Mononuclear cell (primary cell): ENCODE measurements around the gene LIPE. TPM values are rescaled to one million over a fixed set of nuclear protein-coding genes. Genes with fewer than 3 reads are reported as not detected.
"Not testable (repeated sequence)": the region's sequence is repeated elsewhere in the genome, so short reads cannot be mapped to it uniquely, and the experiment has no call there.

ENCODE experiments used
- H3K27me3 ChIP-seq: 2 replicates; pipeline ENCODE4 v1.6.0; 2011; ENCODE audit warnings: low read length, control low read depth; ENCODE audit not compliant: insufficient read depth
- H3K4me1 ChIP-seq: 2 replicates; pipeline ENCODE4 v1.5.1; 2011; ENCODE audit warnings: mild to moderate bottlenecking, low read length, control low read depth; ENCODE audit not compliant: insufficient read depth
- H3K4me3 ChIP-seq: 2 replicates; pipeline ENCODE4 v1.5.1; 2011; ENCODE audit warnings: mild to moderate bottlenecking, low read length, moderate library complexity
- H3K9me3 ChIP-seq: 2 replicates; pipeline ENCODE4 v1.5.1; 2011; ENCODE audit warnings: low read depth, mild to moderate bottlenecking, control low read depth, low read length
- total RNA-seq: library from RNA; depleted of rRNA; stranded (reverse); fragments of >200 nt; gene quantifications from one replicate; pipeline ENCODE4 v1.2.3, GENCODE V29; 2012

LIPE gene
- total RNA-seq, 1 donor: 2.5 TPM

DNA sequence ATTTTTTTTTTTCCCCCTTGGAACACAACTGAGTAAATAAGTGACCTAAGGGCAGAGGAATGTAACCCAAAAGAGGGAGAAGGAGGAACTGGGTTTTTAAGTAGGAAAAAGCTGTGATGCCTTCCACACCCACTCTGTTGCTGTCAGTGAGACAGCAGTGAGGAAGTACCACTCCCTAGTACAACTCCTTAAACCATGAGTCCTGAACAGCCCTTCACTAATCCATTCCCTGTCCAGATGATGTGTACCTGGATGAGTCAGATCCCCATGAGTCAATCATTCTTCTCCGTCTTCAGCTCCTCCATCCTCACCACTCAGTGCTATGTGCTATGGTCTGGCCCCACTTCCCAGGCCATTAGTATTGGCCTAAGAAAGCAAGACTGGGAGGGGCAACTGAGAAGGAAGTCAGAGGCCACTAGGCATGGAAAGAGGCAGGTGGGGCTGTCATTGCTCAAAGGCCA is 28.5 kb upstream of the LIPE start:
- no peaks in the 10 kb centered on the region for H3K9me3 ChIP-seq
- no peak overlapping the region for H3K4me3 ChIP-seq
- no peaks in the 10 kb centered on the region for H3K27me3 ChIP-seq
- peaks cover 40% of the 10 kb centered on the region for H3K4me1 ChIP-seq

DNA sequence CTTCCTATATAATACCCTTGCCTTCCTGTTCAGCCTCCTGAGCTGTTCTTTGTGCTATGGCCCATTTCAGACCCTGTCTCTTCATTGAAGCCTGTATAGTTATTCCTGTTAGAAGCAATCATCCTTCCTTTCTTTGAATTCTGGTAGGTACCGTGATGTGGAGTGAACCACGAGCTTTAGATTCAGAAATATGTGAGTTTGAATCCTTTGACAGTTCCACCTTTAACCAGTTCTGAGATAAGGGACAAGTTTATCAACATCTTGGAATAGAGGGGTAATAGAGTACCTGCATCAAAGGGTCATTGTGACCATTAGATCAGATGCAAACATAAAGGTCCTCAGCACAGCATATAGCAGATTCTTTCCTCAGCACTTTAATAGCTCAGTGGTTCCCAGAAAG is 27.9 kb upstream of the LIPE start:
- Histone ChIP-seq H3K9me3 (no peaks in the 10 kb centered on the region), H3K4me1 (peaks cover 45% of the 10 kb centered on the region), H3K4me3 (no peak overlapping the region)

DNA sequence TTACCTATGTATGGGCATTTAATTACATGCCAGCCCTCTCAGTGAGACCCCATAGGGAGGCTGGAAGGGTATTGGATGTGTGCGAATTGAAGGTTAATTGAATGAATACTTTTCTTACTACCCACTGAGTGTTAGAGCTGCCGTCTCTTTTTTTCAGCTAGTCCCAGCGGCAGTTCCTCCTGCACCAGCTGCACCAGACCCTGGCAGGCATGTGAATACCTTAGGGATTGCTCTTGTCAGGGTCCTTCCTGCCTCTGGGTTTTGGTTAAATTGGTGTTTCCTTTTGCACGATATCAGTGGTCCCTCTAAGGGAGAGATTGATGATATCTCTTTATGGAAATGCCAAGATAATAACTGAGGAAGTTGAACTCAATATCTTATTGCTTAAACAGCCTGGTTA is 25.4 kb upstream of the LIPE start:
- Histone ChIP-seq H3K4me3 (no peak overlapping the region), H3K4me1 (peaks cover 54% of the 10 kb centered on the region), H3K9me3 (no peaks in the 10 kb centered on the region), H3K27me3 (no peaks in the 10 kb centered on the region)

More for the DNA sequence above, 27.9 kb upstream of the LIPE start:
- H3K27me3 ChIP-seq: no peaks in the 10 kb centered on the region

DNA sequence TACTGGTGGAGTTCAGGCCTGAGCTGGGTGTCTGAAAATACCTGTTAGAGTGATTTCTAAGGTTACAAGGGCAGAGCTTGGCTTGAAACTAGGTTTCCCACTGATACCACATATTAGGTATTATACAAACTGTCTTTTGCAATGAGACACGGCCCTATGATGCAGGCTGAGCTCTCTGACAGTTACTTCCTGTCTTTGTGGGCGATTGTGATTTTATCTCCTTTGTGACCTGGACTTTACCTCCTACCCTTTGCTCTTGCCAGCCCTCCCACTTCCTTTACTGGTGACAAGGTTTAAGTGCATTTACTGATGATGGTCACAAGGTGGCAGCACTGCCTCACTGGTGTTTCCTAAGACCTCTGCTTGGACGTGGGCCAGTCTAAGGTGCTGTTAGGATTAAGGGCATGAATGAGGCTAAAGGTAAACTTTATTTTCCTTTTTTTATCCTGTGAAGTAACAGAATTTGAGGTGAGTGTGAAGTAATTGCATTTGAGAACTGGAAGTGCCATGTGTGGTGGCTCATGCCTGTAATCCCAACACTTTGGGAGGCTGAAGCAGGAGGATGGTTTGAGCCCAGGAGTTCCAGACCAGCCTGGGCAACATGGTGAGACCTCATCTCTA is 23.2 kb upstream of the LIPE start:
- H3K4me1 ChIP-seq: peaks cover 44% of the 10 kb centered on the region
- no peaks in the 10 kb centered on the region for H3K9me3 ChIP-seq
- no peak overlapping the region for H3K4me3 ChIP-seq
- H3K27me3 ChIP-seq: no peaks in the 10 kb centered on the region

DNA sequence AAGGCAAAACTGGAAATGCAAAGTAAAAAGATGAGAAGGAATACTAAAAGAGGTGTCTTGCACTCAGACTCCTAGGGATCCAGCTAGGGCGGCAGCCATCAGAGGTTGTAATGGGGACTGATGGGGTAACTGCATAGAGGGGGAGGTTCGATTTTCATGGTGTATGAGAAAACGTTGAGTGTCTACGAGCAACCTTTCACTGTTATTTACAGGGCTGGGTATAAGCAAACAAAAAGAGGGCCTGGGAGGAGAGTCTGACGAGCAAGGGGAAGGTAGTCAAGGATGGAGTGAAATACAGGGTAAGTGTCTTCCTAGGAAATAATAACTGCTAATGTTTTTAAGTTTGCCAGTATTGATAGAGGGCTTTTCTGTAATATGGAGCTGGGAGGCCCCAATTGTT is 21.1 kb upstream of the LIPE start:
- H3K4me1 ChIP-seq: peaks cover 37% of the 10 kb centered on the region
- H3K4me3 ChIP-seq, H3K9me3 ChIP-seq, H3K27me3 ChIP-seq: not testable (repeated sequence)

DNA sequence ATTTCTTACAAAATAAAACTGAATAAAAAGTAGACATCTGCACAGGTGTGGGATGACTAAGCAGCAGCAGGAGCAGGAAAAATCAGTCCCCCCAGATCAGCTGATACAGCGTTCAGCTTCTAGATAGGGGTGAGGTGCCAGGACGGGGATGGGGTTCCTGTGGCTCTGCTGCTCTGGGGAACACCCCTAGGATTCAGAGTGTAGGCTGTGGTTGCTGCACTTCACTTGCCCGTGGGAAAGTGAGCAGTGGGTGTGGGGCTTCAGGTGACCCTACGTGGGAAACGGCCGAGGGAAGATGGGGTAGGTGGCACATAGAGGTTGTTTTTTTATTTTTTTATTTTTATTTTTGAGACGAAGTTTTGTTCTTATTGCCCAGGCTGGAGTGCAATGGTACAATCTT is 18.8 kb upstream of the LIPE start:
- no peaks in the 10 kb centered on the region for H3K9me3 ChIP-seq
- H3K4me3 ChIP-seq: no peak overlapping the region
- no peaks in the 10 kb centered on the region for H3K27me3 ChIP-seq
- H3K4me1 ChIP-seq: peaks cover 35% of the 10 kb centered on the region

DNA sequence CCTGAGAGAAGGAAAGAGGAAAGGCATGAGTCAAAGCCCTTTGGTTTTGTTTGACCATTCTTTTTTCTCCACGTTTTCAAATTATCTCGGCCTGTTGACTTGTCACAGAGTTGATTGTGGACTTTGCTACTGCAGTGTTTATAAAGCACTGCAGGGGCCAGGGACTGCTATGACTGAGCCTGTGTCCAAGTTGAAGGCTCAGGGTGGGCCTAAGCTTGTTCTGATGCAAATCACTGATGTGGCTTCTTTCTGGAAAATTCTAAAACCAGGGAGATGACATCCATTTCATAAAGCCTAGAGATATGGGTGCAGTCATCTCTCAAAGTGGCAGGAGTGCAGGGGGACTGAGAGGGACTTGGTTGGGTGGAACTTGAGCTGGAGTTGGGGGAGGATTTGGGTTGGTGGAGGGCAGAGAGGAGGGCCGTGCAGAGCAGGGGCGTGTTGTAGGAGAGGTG is 16.8 kb upstream of the LIPE start:
- Histone ChIP-seq H3K27me3 (no peaks in the 10 kb centered on the region), H3K9me3 (no peaks in the 10 kb centered on the region), H3K4me1 (peaks cover 26% of the 10 kb centered on the region), H3K4me3 (no peak overlapping the region)

DNA sequence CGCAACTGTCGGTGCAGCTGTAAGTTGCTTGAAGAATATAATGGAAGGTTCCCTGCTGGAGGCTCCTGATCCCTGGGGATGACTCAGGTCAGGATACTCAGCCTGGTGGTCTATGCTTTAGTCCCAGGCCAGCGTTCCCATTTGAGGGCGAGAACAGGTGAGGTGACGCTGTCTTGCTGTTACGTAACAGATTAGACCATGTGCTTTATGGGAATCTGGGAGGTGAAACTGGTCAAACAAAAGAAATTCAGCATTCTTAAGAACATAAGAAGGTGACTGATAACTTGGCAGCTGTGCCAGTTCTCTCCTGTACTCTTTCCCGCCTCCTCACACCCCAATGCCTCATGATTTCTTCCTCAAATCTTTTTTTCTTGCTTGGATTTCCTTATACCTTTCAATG is 15.6 kb upstream of the LIPE start, which contains the start of gene CXCL17:
Gene CXCL17, minus strand, starts transcription at position 114 of the 400 bp plus-strand sequence. CDS start 114 bp downstream, outside the sequence.
- Histone ChIP-seq H3K4me3 (no peak within 1 kb of the TSS), H3K9me3 (no peaks in the 10 kb centered on the region), H3K27me3 (no peaks in the 10 kb centered on the region), H3K4me1 (peaks cover 26% of the 10 kb centered on the region)

DNA sequence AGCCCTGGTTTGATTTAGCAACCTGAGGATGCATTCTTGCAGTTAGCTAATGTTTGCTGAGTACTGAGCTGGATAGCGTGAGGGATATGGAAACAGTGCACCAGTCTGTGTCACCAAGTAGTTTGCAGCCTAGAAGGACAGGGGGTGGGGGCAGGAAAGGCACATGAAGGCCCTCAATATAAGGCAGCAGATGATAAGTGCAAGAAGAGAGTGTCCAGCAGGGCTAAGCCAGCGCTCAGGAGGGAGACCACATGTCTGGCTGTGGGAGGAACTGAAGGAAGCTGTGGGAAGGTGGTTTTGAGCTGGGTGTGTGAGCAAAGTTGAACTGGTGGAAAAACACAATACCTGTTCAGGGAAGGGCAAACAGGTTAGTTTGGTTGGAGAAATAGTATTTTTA is 13.9 kb upstream of the LIPE start:
- no peaks in the 10 kb centered on the region for H3K27me3 ChIP-seq
- H3K4me3 ChIP-seq: no peak overlapping the region
- H3K9me3 ChIP-seq: no peaks in the 10 kb centered on the region
- peaks cover 26% of the 10 kb centered on the region for H3K4me1 ChIP-seq

DNA sequence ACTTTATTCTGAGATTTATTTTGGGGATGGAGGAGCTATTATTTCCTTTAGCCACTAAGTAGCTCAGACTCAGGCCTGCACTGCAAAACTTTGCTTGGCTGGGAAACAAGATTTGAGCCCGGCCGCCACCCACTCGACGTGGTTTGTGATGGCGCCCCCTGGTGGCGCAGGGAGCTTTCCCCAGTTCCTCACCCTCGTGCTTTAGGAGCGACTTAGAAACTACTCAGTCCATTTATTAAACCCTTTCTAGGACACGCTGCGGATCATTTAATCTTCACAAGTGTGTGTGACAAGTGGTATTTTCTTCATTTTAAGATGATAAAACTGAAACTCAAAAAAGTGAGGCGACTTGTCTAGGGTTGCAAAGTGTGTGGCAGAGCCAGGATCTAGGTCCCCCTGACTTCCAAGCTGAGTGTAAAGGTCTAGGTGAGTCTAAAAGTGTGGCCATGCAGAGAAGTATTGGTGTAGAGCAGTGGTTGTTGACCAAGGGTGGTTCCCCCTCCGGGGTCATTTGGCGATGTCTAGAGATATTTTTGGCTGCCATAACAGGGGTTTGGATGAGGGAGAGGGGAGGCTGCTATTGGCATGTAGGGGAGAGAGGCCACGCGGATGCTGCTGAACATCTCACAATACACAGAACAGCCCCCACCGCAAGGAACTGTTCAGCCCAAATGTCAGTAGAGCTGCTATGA is 13.3 kb upstream of the LIPE start:
- H3K9me3 ChIP-seq: no peaks in the 10 kb centered on the region
- H3K4me3 ChIP-seq: no peak overlapping the region
- no peaks in the 10 kb centered on the region for H3K27me3 ChIP-seq
- peaks cover 26% of the 10 kb centered on the region for H3K4me1 ChIP-seq

DNA sequence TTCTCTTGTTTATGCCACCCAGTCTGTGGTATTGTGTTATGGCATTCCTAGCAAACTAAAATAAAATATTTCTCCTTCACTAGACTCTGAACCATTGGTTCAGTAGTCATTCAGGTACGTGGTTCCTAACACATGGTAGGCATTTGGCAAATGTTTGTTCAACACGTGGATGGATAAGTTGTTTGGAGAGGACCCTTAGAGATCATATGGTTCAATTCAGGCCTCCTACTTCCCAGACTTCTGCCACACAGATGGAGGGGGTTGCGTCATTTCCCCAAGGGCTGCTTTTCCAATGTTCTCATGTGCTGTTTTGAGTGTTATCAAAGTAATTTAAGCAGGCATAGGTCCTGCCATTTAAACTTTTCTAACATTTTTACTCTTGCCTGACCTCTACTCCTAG is 8.8 kb upstream of the LIPE start:
- Histone ChIP-seq H3K9me3 (no peaks in the 10 kb centered on the region), H3K4me3 (no peak overlapping the region), H3K27me3 (no peaks in the 10 kb centered on the region), H3K4me1 (peaks cover 9% of the 10 kb centered on the region)

DNA sequence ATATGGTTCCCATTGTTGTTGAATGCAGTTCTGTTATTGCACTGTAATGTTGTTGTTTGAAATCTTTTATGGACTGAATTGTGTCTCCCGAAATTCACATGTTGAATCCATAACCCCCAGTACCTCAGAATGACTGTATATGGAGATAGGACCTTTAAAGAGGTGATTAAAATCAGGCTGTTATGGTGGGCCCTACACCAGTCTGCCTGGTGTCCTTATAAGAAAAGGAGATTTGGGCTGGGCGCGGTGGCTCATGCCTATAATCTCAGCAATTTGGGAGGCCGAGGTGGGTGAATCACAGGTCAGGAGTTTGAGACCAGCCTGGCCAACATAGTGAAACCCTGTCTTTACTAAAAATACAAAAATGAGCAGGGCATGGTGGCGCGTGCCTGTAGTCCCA is 8.1 kb upstream of the LIPE start:
- Histone ChIP-seq H3K9me3 (no peaks in the 10 kb centered on the region), H3K4me3 (no peak overlapping the region), H3K27me3 (no peaks in the 10 kb centered on the region), H3K4me1 (peaks cover 2% of the 10 kb centered on the region)

DNA sequence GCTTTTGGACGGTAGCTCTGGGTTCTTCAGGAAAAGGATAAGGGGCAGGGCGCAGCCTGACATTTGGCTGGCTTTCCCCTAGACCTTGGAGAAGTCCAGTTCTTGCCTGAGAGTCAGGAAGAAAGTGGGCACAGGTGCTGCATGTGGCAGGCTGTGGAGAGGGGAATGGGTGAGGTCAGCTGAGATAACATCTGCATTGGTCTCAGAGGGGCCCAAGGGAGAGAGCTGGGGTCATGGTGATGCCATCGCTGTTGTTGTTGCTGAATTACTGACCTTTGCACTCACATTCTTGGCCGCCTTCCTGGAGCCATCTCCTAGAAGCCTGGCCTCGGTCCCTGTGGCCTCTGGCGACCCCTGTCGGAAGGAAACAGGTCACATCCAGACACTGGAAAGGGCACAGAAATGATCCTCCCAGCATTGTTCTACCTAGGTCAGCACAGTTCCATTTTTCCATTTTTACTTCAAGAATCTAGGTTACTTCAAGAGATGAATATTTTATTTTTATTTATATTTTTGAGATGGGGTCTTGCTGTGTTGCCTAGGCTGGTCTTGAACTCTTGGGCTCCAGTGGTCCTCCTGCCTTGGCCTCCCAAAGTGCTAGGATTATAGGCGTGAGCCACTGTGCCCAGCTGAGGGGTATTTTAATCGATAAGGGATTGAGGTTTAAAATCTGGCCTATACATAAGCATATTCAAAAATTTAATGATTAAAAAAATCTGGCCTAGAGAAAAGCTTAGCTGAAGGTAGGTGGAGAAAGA is 6.5 kb upstream of the LIPE start:
- Histone ChIP-seq H3K9me3 (no peaks in the 10 kb centered on the region), H3K27me3 (no peaks in the 10 kb centered on the region), H3K4me1 (no peaks in the 10 kb centered on the region), H3K4me3 (no peak overlapping the region)

DNA sequence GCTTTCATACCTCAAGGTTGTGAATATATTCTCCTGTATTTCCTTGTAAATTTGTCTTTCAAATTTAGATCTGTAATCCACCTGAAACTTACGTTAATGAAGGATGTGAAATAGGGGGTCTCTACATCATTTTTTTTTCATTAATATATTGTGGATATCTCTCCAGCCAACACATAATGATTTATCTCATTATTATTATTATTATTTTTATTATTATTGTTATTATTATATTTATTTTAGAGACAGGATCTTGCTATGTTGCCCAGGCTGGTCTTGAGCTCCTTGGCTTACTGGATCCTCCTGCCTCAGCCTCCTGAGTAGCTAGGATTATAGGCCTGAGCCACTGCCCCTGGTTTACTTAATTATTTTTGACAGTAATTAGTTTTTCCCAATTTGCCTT is 4.3 kb upstream of the LIPE start:
- H3K4me3 ChIP-seq: no peak overlapping the region
- no peaks in the 10 kb centered on the region for H3K9me3 ChIP-seq
- H3K4me1 ChIP-seq: no peaks in the 10 kb centered on the region
- H3K27me3 ChIP-seq: no peaks in the 10 kb centered on the region

DNA sequence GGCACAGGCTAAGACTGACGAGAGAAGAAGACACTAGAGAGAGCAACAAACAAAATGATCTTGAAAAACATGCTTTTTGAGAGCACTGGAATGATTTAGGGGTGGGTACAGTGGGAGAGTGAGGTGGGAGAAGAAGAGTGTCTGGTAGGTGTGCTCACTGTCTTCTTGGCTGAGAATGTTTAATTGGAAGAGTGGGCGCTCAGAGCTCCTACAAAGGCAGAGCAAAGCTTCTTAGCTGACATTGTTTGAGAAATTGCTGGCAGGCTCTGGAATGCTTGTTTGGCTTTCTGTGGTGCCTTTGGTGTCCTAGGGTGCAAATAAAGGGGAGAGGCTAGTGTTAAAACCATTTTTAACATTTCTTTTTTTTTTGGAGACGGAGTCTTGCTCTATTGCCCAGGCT is 1.5 kb upstream of the LIPE start:
- H3K9me3 ChIP-seq: no peaks in the 10 kb centered on the region
- H3K27me3 ChIP-seq: no peaks in the 10 kb centered on the region

More for the DNA sequence above, 1.5 kb upstream of the LIPE start:
- peaks cover 8% of the 10 kb centered on the region for H3K4me1 ChIP-seq
- H3K4me3 ChIP-seq: no peak overlapping the region
